Stimulated activated naive B cell treated with anti-CD40 and anti-IgM and Interleukin-4, amounts not matched to agents 10 μg/mL and 1 μg/mL and 100 μg/mL, for 72 hours (primary cell): ENCODE results near the gene FCGR2B.
A peak's percentile ranks its signal among the peaks of the same experiment; 100 is the strongest.
"Not testable (repeated sequence)": the region's sequence is repeated elsewhere in the genome, so short reads cannot be mapped to it uniquely, and the experiment has no call there.

Source experiments
- ATAC-seq, 2 donors: fragments of 150-1000 bp; cut with Tn5 transposase; replicated peaks; 2 replicates each; pipeline ENCODE4 v1.10.0; 2021; ENCODE audit warnings: moderate library complexity in 1 of 2
- DNase-seq: peaks from one replicate; pipeline ENCODE4 v3.0.0; 2021
- H3K27ac Mint-ChIP-seq: one replicate; pipeline ENCODE4 v1.8.0; 2022; ENCODE audit warnings: mild to moderate bottlenecking, mixed read lengths
- H3K27me3 Mint-ChIP-seq, 2 donors: one replicate each; pipeline ENCODE4 v1.8.0; 2022; ENCODE audit warnings: mixed read lengths in 2 of 2
- H3K36me3 Mint-ChIP-seq, 2 donors: one replicate each; pipeline ENCODE4 v1.8.0; 2022; ENCODE audit warnings: mixed read lengths in 2 of 2, mild to moderate bottlenecking in 1 of 2
- H3K4me1 Mint-ChIP-seq, 2 donors: one replicate each; pipeline ENCODE4 v1.8.0; 2022; ENCODE audit warnings: mixed read lengths in 2 of 2, mild to moderate bottlenecking in 1 of 2
- H3K4me3 Mint-ChIP-seq, 2 donors: one replicate each; pipeline ENCODE4 v1.8.0; 2022; ENCODE audit warnings: mild to moderate bottlenecking in 2 of 2, mixed read lengths in 2 of 2, moderate library complexity in 1 of 2
- H3K9me3 Mint-ChIP-seq, 2 donors: one replicate each; pipeline ENCODE4 v1.8.0; 2022; ENCODE audit warnings: mixed read lengths in 2 of 2, mild to moderate bottlenecking in 1 of 2

The FCGR2B gene

DNA sequence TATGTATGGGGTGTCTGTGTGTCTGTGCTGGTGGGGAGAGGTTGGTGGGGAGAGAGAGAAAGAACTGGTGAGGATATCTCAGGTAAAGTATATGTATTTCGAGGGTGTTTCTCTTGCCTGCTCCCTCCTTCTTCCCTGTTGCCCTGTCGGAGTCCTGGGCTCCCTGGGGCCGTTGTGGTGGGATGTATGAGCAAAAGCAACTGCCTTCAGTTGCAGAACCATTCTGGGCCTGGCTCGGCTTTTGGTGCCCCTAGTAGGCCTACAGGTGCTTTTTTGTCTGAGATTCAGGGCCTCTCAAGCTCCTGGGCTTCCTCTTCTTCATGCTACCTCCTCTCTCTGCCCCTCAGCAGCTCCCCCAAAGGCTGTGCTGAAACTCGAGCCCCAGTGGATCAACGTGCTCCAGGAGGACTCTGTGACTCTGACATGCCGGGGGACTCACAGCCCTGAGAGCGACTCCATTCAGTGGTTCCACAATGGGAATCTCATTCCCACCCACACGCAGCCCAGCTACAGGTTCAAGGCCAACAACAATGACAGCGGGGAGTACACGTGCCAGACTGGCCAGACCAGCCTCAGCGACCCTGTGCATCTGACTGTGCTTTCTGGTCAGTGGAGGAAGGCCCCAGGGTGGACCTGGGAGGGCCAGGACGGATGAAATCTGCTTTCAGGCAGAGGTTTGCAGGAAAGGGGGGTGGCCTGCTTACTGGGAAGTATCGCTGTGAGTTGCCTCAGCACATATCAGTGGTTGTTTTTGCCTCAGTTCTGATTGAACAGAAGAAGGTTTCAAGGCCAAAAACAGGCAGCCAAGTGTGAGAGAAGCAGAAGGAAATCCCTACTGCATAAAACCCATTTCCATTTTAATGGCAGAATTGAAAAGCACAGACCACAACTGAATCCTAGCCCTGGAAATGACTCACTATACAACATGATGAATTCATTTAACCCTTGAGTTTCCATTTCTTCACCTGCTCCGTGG is 8.4 kb downstream of the FCGR2B start:
- not testable (repeated sequence) for H3K9me3 Mint-ChIP-seq, H3K4me3 Mint-ChIP-seq, H3K27me3 Mint-ChIP-seq, H3K27ac Mint-ChIP-seq, DNase-seq, H3K4me1 Mint-ChIP-seq
- peaks cover 0 to 12% of the 10 kb centered on the region in 2 donors for H3K36me3 Mint-ChIP-seq
- ATAC-seq, result peak in 1 of 2 donors; percentile 50

DNA sequence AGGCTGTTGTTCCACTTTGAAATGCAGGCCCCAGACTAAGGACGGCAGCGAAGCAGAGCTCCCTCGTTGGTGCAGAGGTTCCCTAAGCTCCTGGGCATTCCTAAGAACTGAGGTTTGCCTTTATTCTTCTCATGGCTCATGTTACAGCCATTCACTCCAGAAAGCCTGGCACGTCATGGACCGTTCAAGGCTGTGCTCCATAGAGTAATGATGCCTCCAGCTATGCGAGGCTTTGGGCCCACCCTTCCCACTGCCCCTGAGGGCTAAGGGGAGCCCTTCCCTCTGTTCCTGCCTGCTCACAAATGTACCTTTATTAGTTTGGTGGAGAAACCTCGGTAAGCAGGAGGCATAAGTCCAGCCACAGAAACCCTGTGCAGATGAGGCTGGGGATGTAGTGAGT is 10.5 kb downstream of the FCGR2B start:
- not testable (repeated sequence) for ATAC-seq, DNase-seq, H3K9me3 Mint-ChIP-seq, H3K27me3 Mint-ChIP-seq, H3K4me3 Mint-ChIP-seq, H3K27ac Mint-ChIP-seq
- Mint-ChIP-seq H3K4me1 (peaks cover 10 to 11% of the 10 kb centered on the region in 2 donors), H3K36me3 (peaks cover 2 to 24% of the 10 kb centered on the region in 2 donors)

DNA sequence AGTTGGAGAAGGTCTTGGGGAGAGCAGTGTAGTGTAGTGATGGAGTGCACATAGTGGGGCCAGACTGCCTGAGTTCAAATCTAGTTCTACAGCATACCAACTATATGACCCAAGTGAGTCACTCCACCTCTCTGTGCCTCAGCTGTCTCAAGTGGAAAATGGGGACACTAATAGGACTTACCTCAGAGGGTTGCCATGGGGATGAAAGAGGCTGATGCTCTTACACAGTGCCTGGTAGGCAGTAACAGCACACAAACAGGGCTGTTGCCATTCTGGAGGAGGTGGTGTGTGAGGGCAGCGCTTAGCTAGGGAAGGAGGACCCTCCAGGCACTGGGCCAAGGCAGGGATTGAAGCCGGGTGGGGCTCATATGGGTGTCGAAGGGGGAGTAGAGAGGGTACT is 11.5 kb downstream of the FCGR2B start:
- H3K27me3 Mint-ChIP-seq, ATAC-seq, H3K9me3 Mint-ChIP-seq, DNase-seq, H3K4me3 Mint-ChIP-seq, H3K27ac Mint-ChIP-seq: not testable (repeated sequence)
- Mint-ChIP-seq H3K4me1 (peaks cover 10 to 11% of the 10 kb centered on the region in 2 donors), H3K36me3 (peaks cover 2 to 27% of the 10 kb centered on the region in 2 donors)

DNA sequence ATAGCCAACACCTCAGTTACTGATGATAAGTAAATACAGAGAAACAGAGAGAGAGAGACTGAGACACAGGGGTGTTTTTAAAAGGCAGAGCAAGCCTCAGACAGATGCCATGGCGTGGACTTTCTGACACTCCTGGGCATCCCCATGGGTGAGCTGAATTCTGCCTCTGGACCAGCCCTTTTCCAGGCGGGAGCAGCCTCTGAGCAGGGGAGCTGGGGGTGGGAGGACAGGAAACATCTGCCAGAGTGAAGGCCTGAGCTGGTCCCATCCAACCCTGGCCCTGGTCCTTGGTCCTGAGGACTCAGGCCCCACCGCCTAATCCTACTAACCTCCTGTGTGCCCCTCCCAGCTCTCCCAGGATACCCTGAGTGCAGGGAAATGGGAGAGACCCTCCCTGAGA is 12.0 kb downstream of the FCGR2B start:
- peaks cover 10 to 11% of the 10 kb centered on the region in 2 donors for H3K4me1 Mint-ChIP-seq
- ATAC-seq, DNase-seq, H3K27me3 Mint-ChIP-seq, H3K9me3 Mint-ChIP-seq, H3K4me3 Mint-ChIP-seq, H3K27ac Mint-ChIP-seq: not testable (repeated sequence)
- peaks cover 2 to 27% of the 10 kb centered on the region in 2 donors for H3K36me3 Mint-ChIP-seq

DNA sequence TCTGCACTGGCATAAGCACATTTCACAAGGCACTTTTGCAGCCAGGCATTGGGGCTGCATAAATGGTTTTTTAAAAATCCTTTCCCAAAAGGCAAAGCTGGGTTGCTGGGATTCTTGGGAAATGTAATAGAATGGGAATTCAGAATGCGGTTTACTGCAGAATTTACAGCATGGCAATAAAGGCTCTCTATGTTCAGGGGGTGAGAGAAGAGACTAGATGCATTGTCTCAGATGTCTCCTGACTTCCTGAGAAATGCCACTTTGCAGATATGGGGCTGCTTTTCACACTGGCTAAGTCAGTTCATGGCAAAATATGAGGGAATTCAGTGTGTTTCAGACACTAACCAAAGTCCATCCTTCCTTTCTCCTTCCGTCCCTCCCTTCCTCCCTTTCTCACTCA is 13.5 kb downstream of the FCGR2B start:
- Mint-ChIP-seq H3K4me3 (no peak overlapping the region), H3K36me3 (peaks cover 2 to 27% of the 10 kb centered on the region in 2 donors), H3K4me1 (peaks cover 9 to 10% of the 10 kb centered on the region in 2 donors), H3K9me3 (no peaks in the 10 kb centered on the region), H3K27me3 (no peaks in the 10 kb centered on the region), H3K27ac (no peak overlapping the region)
- no peak for ATAC-seq
- DNase-seq, result no peak

DNA sequence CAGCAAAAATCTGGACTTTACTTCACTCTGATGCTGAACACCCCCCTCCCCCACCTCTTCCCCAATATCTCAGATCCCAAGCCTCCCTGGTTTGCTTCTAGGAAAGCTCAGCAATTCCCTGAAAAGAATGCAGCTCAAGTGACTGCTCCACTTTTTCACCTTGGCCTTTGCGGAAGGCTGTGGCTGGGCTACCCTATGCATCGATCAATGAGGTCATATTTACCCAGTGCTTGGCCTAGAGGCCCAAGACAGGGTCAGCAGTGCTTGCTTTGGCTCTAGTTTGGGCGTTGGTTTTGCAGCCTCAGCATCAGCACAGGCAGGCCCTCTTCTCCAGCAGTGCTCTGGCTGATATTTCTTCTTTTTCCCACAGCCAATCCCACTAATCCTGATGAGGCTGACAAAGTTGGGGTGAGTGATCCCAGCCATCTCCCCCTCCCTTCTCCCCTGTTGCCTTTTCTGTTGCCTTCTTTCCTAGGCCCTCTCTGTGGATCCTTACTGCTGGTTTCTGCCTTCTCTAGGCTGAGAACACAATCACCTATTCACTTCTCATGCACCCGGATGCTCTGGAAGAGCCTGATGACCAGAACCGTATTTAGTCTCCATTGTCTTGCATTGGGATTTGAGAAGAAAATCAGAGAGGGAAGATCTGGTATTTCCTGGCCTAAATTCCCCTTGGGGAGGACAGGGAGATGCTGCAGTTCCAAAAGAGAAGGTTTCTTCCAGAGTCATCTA is 14.2 kb downstream of the FCGR2B start:
- Mint-ChIP-seq H3K27me3 (no peaks in the 10 kb centered on the region), H3K27ac (peak overlapping the region; percentile 83), H3K4me1 (peaks cover 7 to 10% of the 10 kb centered on the region in 2 donors), H3K9me3 (no peaks in the 10 kb centered on the region), H3K4me3 (no peak overlapping the region), H3K36me3 (peaks cover 2 to 27% of the 10 kb centered on the region in 2 donors)
- ATAC-seq (no peak), DNase-seq (no peak)

DNA sequence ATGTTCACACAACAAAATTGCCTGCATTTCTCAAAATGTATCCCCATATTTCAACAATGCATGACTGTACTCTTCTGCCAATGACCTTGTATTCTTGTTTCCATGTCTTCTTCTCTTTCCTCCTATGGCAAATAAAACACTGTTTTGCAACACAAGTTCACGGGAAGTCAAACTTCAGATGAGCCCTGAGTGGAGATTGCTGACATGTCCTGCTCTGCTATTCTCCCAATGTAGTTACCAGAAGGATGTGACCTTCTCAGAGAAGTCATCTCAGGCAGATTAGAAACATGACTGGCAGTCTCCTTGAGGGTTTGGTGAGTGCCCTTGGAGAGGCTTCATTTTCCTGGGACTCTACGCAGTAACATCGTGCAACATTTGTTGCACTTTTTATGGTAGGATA is 15.6 kb downstream of the FCGR2B start:
- no peaks in the 10 kb centered on the region for H3K9me3 Mint-ChIP-seq
- no peaks in the 10 kb centered on the region for H3K27me3 Mint-ChIP-seq
- H3K4me1 Mint-ChIP-seq, result peaks cover 7 to 12% of the 10 kb centered on the region in 2 donors
- ATAC-seq, result no peak
- no peak overlapping the region for H3K27ac Mint-ChIP-seq
- H3K4me3 Mint-ChIP-seq, result no peak overlapping the region
- H3K36me3 Mint-ChIP-seq, result peaks cover 2 to 27% of the 10 kb centered on the region in 2 donors
- no peak for DNase-seq

DNA sequence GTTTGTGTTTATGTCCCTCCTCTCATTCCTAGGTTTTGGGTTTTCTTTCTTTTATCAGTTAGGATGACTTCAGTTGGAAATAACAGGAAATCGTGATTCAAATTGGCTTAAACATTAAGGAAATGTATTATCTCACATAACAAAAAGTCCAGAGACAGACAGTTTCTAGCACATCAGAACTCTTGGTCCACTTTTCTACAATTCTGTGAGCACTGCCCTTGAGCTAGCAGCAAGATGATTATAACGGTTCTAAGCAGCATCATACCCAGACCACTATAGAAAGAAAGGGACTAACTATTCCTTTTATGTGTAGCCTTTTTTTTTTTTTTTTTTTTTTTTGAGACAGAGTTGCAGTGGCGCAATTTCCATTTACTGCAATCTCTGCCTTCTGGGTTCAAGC is 18.9 kb downstream of the FCGR2B start:
- H3K27me3 Mint-ChIP-seq, result no peaks in the 10 kb centered on the region
- H3K4me3 Mint-ChIP-seq, result no peak overlapping the region
- peaks cover 8 to 17% of the 10 kb centered on the region in 2 donors for H3K36me3 Mint-ChIP-seq
- no peaks in the 10 kb centered on the region for H3K9me3 Mint-ChIP-seq
- DNase-seq (no peak), ATAC-seq (no peak)
- peaks cover 5 to 8% of the 10 kb centered on the region in 2 donors for H3K4me1 Mint-ChIP-seq
- H3K27ac Mint-ChIP-seq, result no peak overlapping the region

DNA sequence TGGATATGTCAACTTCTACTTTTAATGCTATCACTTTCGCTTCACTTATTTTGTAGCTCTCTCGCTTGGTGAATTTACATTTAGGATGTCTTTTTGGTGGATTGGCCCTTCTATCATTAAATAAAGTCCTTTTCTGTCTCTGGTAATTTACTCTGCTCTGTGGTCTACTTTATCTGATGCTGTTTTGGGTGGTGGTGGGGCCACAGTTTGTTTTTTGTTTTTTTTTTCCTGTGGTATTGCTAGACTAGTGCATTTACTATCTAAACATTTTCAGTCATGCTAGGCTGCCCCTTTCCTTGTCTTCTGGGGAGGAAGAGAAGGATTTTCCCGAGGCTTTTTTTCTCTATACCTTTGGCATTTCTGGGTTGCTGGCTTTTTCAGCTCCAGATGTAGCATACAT is 26.0 kb downstream of the FCGR2B start:
- peaks cover 0 to 2% of the 10 kb centered on the region in 2 donors for H3K27me3 Mint-ChIP-seq
- H3K4me3 Mint-ChIP-seq, result no peak overlapping the region
- H3K4me1 Mint-ChIP-seq, result peaks cover 5 to 10% of the 10 kb centered on the region in 2 donors
- no peak overlapping the region for H3K27ac Mint-ChIP-seq
- ATAC-seq (no peak), DNase-seq (no peak)
- no peaks in the 10 kb centered on the region for H3K9me3 Mint-ChIP-seq
- H3K36me3 Mint-ChIP-seq, result peaks cover 3 to 5% of the 10 kb centered on the region in 2 donors

DNA sequence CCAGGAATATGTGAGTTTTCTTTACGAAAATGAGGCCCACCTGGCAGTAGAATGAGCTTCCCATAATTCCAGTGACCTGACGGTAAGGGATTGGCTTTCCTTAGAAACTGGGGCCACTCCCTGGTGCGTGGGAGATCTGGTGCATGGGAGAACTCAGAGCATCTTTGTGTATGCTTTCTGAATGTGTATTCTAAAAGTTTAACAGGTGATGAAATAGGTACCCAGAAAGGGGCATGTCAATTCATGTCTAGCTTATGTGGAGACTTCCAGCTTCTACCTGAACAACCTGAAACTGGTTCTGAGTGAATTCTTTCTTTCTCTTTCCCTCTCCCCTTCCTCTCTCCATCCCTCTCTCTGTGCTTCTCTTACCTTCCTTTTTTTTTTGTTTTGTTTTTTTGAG is 28.9 kb downstream of the FCGR2B start:
- Mint-ChIP-seq H3K9me3 (peaks cover 0 to 3% of the 10 kb centered on the region in 2 donors), H3K36me3 (peaks cover 0 to 2% of the 10 kb centered on the region in 2 donors), H3K27me3 (peaks cover 6 to 8% of the 10 kb centered on the region in 2 donors), H3K27ac (no peak overlapping the region), H3K4me1 (peaks cover 5 to 10% of the 10 kb centered on the region in 2 donors), H3K4me3 (no peak overlapping the region)
- DNase-seq (no peak), ATAC-seq (no peak)

DNA sequence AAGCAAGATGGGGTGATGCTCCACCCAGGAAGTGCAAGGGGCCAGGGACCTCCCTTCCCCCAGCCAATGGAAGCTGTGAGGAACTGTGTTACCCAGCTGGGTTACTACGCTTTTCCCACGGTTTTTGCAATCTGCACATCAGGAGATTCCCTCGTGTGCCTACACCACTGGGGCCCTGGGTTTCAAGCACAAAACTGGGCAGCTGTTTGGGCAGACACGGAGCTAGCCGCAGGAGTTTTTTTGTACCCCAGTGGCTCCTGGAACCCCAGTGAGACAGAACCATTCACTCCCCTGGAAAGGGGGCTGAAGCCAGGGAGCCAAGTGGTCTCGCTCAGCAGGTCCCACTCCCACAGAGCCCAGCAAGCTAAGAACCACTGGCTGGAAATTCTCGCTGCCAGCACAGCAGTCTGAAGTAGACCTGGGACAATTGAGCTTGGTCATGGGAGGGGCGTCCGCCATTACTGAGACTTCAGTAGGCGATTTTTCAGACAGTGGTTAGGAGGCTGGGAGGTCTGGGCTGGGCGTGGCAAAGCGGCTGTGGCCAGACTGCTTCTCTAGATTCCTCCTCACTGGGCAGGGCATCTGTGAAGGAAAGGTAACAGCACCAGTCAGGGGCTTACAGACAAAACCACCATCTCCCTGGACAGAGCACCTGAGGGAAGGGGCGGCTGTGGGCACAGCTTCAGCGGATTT is 30.2 kb downstream of the FCGR2B start:
- H3K4me3 Mint-ChIP-seq, DNase-seq: not testable (repeated sequence)

DNA sequence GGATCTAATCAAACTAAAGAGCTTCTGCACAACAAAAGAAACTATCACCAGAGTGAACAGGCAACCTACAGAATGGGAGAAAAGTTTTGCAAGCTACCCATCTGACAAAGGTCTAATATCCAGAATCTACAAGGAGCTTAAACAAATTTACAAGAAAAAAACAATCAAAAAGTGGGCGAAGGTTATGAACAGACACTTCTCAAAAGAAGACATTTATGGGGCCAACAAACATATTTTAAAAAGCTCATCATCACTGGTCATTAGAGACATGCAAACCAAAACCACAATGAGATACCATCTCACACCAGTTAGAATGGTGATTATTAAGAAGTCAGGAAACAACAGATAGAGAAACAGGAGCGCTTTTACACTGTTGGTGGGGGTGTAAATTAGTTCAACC is 35.4 kb downstream of the FCGR2B start:
- H3K36me3 Mint-ChIP-seq, H3K4me1 Mint-ChIP-seq, DNase-seq, H3K9me3 Mint-ChIP-seq, H3K4me3 Mint-ChIP-seq, H3K27me3 Mint-ChIP-seq, H3K27ac Mint-ChIP-seq, ATAC-seq: not testable (repeated sequence)

More for the DNA sequence above, 30.2 kb downstream of the FCGR2B start:
- H3K27me3 Mint-ChIP-seq, H3K4me1 Mint-ChIP-seq, H3K36me3 Mint-ChIP-seq, ATAC-seq, H3K9me3 Mint-ChIP-seq, H3K27ac Mint-ChIP-seq: not testable (repeated sequence)

DNA sequence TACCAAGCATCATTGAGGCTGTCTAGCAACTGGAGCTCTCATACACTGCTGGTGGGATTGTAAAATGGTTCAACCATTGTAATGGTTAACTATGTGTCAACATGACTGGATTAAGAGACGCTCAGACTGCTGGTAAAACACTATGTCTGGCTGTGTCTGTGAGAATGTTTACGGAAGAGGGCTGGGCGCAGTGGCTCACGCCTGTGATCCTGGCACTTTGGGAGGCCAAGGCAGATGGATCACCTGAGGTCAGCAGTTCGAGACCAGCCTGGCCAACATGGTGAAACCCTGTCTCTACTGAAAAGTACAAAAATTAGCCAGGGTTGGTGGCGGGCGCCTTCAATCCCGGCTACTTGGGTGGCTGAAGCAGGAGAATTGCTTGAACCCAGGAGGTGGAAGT is 39.3 kb downstream of the FCGR2B start:
- Mint-ChIP-seq H3K27ac (no peak overlapping the region), H3K9me3 (peaks cover 0 to 2% of the 10 kb centered on the region in 2 donors), H3K36me3 (no peaks in the 10 kb centered on the region), H3K4me1 (peaks cover 5 to 9% of the 10 kb centered on the region in 2 donors), H3K4me3 (no peak overlapping the region), H3K27me3 (no peaks in the 10 kb centered on the region)
- DNase-seq (no peak), ATAC-seq (no peak)

DNA sequence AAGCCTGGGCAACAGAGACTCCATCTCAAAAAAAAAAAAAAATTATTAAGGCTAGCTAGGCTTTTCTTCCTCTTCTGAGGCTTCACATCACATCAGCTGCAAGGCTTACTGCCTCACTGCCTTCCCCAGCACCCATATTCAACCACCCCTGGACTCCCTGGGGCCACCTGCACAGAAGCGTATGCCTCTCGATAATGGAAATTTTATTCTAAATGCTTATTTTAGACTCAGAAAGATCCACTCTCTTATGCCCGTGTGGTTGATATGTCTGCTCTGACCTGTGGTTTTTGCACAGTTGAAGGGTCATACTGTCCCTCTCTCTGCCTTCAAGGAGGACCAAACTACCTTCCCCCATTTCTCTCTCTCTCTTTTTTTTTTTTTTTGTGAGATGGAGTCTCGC is 42.6 kb downstream of the FCGR2B start:
- no peak overlapping the region for H3K27ac Mint-ChIP-seq
- peaks cover 18 to 20% of the 10 kb centered on the region in 2 donors for H3K4me1 Mint-ChIP-seq
- no peaks in the 10 kb centered on the region for H3K27me3 Mint-ChIP-seq
- peaks cover 8% of the 10 kb centered on the region in 2 donors for H3K36me3 Mint-ChIP-seq
- peak; percentile 77 for DNase-seq
- peak overlapping the region; percentile 8 to 57 for H3K4me3 Mint-ChIP-seq
- ATAC-seq, result peak; percentile 83 to 86
- no peaks in the 10 kb centered on the region for H3K9me3 Mint-ChIP-seq
